ENCODE results near the gene TSC22D1. TPM values are rescaled to one million over a fixed set of nuclear protein-coding genes. Genes with fewer than 3 reads are reported as not detected.

Gene TSC22D1
- total RNA-seq, 4 donors from 2014 or later: 153 to 200 (median 182) TPM

- H3K27me3 ChIP-seq: no peaks in the 10 kb centered on the region
- intact Hi-C loops (cut with DNase I; ENCODE audit: low total_unique reads): loop anchor here (10.0 kb wide), 1 partner anchor 535 kb away; no protein-coding TSS in a partner anchor
- H3K9me3 ChIP-seq: no peaks in the 10 kb centered on the region
- TF ChIP-seq POLR2A (IDR thresholded peaks at IDR 0.05) (no peak), CTCF (IDR thresholded peaks at IDR 0.05) (no peak)
- H3K4me1 ChIP-seq: no peaks in the 10 kb centered on the region
- no peak for DNase-seq
- no peaks in the 10 kb centered on the region for H3K36me3 ChIP-seq
- H3K27ac ChIP-seq: no peak overlapping the region
- no peak overlapping the region for H3K4me3 ChIP-seq
Observed at GRCh38 chr13:44440046-44440608, 136.0 kb downstream of the TSC22D1 start.

GRCh38 chr13:44439452-44440024 is 136.6 kb downstream of the TSC22D1 start:
- Histone ChIP-seq H3K27ac (no peak overlapping the region), H3K27me3 (no peaks in the 10 kb centered on the region), H3K4me3 (no peak overlapping the region), H3K36me3 (no peaks in the 10 kb centered on the region), H3K9me3 (no peaks in the 10 kb centered on the region), H3K4me1 (no peaks in the 10 kb centered on the region)
- intact Hi-C loops (cut with DNase I; ENCODE audit: low total_unique reads): loop anchor here (5.0 to 10.0 kb wide), 3 partner anchors 297 to 535 kb away; no protein-coding TSS in a partner anchor
- TF ChIP-seq CTCF (IDR thresholded peaks at IDR 0.05) (no peak), POLR2A (IDR thresholded peaks at IDR 0.05) (no peak)
- DNase-seq: no peak

- peaks cover 0 to 5% of the 10 kb centered on the region in 2 donors for H3K4me1 ChIP-seq
- H3K27ac ChIP-seq: peak overlapping the region in 1 of 2 donors; percentile 100
- DNase-seq: no peak
- no peak overlapping the region for H3K4me3 ChIP-seq
- H3K27me3 ChIP-seq: no peaks in the 10 kb centered on the region
- H3K9me3 ChIP-seq: no peaks in the 10 kb centered on the region
- no peaks in the 10 kb centered on the region for H3K36me3 ChIP-seq
- TF ChIP-seq POLR2A (IDR thresholded peaks at IDR 0.05): no peak
- TF ChIP-seq CTCF (IDR thresholded peaks at IDR 0.05): no peak
- intact Hi-C loops (cut with DNase I; ENCODE audit: low total_unique reads): loop anchor here (5.0 to 10.0 kb wide), 2 partner anchors 296 to 383 kb away; no protein-coding TSS in a partner anchor
Observed at GRCh38 chr13:44438234-44438579, 137.9 kb downstream of the TSC22D1 start.

- H3K9me3 ChIP-seq: no peaks in the 10 kb centered on the region
- intact Hi-C loops (cut with DNase I; ENCODE audit: low total_unique reads): loop anchor here (5.0 to 10.0 kb wide), 2 partner anchors 295 to 383 kb away; no protein-coding TSS in a partner anchor
- peak overlapping the region; percentile 87 to 96 for H3K4me3 ChIP-seq
- DNase-seq: no peak
- H3K27me3 ChIP-seq: no peaks in the 10 kb centered on the region
- H3K36me3 ChIP-seq: no peaks in the 10 kb centered on the region
- TF ChIP-seq POLR2A (IDR thresholded peaks at IDR 0.05): no peak
- TF ChIP-seq CTCF (IDR thresholded peaks at IDR 0.05): peak; percentile 45 to 60 (median 57)
- H3K27ac ChIP-seq: peak overlapping the region; percentile 96 to 100
- peaks cover 0 to 5% of the 10 kb centered on the region in 2 donors for H3K4me1 ChIP-seq
Observed at GRCh38 chr13:44437356-44438233, 138.5 kb downstream of the TSC22D1 start.
